Epithelial cell of esophagus (primary cell): Measurements from ENCODE around the gene FGD5.

Source experiments
- DNase-seq: peaks from one replicate; pipeline ENCODE4 v3.0.0; 2010; ENCODE audit warnings: low read depth
- H3K4me3 ChIP-seq: 2 replicates; pipeline ENCODE4 v1.5.1; 2011; ENCODE audit warnings: mild to moderate bottlenecking, low read length, control low read depth
- TF ChIP-seq, protein P1 (sequence below): IDR thresholded peaks from 2 replicates; pipeline ENCODE4 v1.5.1; 2011; ENCODE audit warnings: low read depth, mild to moderate bottlenecking, low read length, control low read depth, inconsistent platforms; ENCODE audit not compliant: insufficient read depth; ENCODE audit errors: missing control alignments

The FGD5 gene

DNA sequence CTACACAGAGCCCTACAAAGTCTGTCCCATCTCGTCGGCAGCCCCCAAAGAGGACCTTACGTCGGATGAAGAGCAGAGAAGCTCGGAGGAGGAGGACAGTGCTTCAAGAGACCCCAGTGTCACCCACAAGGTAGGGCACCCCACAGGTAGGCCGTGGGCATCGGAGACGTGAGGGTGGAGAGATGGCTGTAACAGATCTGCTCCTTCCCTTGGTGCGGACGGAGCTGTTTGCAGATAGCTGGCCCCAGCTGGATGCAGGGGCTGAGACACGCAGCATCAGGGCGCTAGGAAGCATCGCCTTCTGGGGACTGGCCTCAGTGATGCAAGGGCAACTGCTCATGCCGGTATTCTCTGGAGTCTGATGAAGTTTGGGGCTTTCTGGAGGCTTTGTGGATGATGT is 45.4 kb downstream of the FGD5 start:
- H3K4me3 ChIP-seq, result no peak overlapping the region
- DNase-seq, result no peak
- TF ChIP-seq, protein P1, sequence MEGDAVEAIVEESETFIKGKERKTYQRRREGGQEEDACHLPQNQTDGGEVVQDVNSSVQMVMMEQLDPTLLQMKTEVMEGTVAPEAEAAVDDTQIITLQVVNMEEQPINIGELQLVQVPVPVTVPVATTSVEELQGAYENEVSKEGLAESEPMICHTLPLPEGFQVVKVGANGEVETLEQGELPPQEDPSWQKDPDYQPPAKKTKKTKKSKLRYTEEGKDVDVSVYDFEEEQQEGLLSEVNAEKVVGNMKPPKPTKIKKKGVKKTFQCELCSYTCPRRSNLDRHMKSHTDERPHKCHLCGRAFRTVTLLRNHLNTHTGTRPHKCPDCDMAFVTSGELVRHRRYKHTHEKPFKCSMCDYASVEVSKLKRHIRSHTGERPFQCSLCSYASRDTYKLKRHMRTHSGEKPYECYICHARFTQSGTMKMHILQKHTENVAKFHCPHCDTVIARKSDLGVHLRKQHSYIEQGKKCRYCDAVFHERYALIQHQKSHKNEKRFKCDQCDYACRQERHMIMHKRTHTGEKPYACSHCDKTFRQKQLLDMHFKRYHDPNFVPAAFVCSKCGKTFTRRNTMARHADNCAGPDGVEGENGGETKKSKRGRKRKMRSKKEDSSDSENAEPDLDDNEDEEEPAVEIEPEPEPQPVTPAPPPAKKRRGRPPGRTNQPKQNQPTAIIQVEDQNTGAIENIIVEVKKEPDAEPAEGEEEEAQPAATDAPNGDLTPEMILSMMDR, result no peak

DNA sequence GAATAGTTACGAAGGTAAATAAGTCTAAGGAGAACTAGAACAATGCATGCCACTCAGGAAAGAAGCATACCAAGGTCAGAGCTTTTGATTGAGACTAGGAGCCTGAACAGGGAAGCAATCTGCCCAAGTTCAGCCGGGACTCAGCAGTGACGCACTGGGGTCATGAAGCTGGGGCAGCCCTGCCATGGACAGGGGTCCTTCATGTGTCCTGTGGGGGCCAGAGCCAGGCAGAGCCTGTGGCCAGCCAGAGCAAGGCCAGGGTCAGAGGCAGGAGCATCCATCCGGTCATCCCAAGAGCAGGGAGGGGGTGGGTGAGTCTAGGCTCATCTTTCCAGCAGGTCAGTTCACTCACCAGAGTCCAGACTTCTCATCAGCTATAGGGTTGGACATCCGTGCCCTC is 47.9 kb downstream of the FGD5 start:
- TF ChIP-seq, protein P1, result no peak
- H3K4me3 ChIP-seq, result no peak overlapping the region
- DNase-seq, result no peak

DNA sequence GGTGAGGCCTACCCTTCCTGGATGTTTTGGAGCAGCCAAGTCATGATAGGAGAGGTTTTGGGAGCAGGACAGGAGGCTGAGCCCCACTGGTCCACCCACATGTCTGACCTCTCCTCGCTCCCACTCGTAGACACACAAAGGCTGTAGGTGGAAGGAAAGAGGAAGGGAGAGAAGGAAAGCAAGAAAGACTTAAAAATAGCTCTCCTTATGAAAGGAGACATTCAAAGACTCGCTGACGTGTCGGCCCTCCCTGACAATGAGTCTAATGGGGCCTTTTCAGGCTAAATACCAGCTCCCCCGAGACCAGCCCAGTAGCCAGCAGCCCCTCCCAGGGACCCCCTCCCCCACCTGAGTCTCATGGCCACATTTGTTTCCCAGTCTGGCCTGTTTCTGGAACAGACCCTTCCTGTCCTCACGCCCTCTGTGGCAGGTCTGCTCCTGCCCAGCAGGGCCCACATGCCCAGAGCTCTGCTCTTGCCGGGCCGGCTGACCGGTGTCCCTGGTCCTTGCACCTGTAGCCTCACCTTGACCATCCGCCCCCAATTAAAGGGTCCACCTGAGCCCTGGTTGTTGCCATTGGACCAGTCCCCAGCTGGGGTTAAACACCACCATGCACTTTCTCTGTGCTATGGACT is 49.3 kb downstream of the FGD5 start:
- no peak overlapping the region for H3K4me3 ChIP-seq
- TF ChIP-seq, protein P1, result no peak
- no peak for DNase-seq

DNA sequence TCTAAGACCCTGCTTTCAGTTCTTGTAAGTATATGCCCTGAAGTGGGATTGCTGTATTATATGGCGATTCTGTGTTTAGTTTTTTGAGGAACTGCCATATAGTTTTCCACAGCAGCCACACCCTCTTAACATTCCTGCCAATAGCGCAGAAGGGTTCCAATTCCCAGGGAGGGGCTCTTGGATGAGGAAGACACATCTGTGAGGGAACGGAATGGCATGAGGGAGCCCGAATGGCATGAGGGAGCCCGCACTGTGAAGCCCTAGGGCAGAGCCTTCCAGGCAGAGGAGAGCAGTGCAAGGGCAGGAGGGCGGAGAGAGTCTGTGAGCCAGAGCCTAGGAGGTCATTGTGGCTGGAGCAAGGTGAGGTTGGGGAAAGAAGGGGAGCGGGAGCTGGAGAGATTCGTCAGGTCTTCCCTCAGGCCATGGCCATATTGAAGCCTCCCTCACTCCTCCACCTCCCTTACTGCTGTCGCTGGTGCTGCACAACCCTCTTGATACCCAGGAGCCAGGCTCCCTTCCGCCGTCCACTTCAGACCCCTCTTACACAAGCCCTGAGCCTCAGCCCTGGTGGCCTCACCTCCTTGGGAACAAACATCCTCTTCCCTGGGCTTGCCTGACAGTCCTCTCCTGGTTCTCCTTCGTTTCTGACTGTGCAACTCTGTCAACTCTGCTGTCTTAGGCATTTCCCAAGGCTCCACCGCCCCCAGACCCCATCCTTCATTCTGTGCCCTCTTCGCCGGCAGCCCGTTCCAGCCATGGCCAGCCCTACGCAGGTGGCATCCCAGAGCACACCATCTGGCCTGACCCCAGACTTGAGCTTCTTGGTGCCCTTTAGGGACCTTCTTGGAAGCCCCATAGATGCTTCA is 51.4 kb downstream of the FGD5 start:
- H3K4me3 ChIP-seq, result no peak overlapping the region
- TF ChIP-seq, protein P1, result no peak
- DNase-seq, result no peak

DNA sequence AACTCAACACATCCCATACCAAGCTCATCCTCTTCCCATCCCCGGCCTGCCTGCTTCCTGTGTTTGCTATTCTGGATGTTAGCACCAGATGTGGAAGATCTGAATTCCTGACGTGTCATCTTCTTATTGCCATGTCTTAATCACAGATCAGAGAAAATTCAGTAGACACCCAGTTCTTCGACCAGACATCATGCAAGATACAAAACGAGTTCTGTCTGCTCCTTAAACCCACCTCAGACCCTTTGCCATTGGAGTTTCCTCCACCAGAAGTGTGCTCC is 52.0 kb downstream of the FGD5 start:
- no peak for DNase-seq
- H3K4me3 ChIP-seq, result no peak overlapping the region
- TF ChIP-seq, protein P1, result no peak

DNA sequence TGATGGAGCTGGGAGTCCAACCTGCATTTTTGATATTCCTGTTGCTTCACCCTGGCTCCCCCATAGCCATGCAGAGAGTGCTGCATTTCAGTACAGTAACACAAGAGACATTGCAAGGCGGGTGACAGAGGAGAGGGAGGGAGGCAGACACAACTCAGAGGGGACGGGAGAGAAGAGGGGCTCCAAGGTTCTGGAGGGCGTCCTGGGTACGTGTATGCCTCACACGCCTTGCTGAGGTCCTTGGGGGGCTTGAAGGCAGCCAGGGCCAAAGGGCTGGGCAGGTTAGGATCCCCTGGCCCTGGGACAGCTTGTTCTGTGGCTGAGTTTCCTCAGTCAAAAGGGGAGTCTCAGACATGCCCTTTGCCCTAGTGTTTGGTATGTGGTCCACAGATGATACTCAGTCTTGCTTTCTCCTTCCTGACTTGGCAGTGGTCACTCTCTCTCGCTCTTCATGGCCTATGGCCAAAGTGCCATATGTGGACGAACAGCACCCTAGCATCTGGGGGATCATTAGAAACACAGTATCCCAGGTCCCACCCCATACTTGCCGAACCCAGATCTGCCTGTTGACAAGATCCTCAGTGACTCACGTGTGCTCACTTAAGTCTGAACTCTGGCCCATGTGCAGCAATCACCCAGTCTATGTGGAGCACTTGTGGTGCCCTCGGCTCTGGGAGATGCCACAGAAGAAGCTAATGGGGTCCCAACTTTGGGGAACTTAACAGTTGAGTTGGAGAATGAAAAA is 52.9 kb downstream of the FGD5 start:
- DNase-seq, result no peak
- TF ChIP-seq, protein P1, result no peak
- H3K4me3 ChIP-seq, result no peak overlapping the region
